HG03095 (cell line): ENCODE results near the gene DNAJC5G.
"Not testable (repeated sequence)": the region's sequence is repeated elsewhere in the genome, so short reads cannot be mapped to it uniquely, and the experiment has no call there.

Experiments used
- ATAC-seq: cut with Tn5 transposase; IDR thresholded peaks from one replicate; pipeline ENCODE4 v1.9.1; 2021; ENCODE audit warnings: moderate library complexity; ENCODE audit not compliant: unreplicated experiment

DNAJC5G gene

DNA sequence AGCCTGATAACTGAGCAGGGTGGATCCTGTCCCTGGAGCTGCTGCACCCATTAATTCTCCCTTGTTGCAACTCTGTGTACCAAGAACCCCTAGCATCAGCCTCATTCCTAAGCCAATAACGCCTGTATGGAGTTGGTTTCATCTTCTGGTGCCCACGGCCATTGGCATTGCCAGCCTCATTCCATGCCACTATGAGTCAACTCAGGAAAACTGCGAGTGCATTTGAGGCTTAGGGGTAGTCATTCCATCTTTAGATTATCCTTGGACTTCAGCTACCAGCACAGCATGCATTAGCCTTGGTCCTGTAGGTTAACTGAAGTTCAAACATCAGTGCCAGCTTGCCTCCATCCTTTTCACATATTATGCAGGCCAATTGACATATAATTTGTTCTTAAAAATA lies 5.6 kb downstream of the DNAJC5G start:
- ATAC-seq: no peak

DNA sequence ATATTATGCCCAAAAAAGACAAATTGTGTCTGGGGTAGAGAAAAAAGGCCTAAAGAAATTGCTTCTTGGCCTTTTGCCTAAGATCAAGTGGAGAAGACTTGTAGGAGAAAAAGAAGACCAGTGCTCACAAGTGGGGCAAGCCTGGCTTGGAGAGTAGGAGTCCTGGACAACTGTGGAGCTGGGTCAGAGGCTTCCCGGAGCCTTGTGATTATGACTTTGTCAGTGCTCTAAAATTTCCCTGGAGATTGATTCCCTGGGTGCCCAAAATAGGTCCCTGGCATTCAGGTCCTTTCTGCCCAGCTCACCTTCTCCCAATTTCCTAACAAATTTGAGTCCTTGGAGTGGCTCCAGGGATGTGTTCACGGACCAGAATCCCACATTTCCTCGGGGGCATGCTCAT lies 6.2 kb downstream of the DNAJC5G start:
- ATAC-seq: no peak

DNA sequence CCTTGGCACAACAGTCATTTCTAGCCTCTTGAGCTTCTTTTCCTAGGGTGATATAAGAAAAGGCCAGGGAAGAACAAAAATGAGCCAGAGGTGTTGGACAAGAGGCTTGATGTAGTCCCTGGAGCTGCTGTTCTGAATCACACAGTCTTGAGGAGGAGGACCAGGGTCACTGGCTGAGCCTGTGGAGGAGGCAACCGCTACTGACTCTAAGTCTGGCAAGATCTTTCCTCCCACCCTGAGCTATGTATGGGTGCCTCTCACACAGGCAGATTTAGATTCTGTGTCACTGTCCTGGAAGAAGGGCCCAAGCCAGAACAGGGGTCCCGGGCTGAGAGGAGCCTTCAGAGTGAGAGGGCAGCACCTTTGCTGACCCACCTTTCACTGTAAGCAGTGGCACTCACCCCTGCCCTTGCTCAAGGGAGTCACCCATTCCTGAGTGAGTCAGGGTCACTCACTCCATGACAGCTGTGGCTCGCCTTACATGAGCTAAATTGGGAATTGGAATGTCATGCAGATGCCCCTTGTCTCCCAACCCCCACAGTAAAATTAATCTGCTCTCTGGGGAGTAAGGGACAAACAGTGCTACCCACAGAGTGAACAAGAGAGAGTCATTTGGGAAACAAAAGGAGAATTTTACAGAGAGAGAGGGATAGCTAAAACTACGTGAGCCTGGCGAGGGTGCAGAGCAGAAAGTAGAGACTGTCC lies 6.8 kb downstream of the DNAJC5G start, which contains the start of gene TRIM54:
Gene TRIM54, plus strand, starts transcription at position 575 of the 705 bp plus-strand sequence. CDS start 303 bp downstream, outside the sequence.
- no peak for ATAC-seq

DNA sequence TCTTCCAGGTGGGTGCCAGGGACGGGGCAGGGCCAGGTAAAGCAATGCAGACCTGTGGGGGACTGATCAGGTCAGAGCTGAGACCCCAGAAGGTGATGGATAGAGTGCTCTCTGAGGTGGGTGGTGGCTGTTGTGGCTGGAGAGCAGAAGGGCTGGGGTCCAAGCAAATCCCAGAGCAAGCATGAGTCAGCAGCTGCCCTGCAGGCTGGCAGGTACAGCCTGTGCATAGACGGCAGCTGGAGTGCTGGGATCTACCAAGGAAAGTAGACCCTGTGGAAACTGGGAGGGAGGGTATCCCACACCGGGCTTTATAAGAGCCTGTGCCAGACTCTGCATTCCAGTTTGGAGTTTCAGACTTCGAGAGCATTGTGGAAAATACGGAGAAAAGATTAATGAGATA lies 7.7 kb downstream of the DNAJC5G start:
- ATAC-seq: no peak

DNA sequence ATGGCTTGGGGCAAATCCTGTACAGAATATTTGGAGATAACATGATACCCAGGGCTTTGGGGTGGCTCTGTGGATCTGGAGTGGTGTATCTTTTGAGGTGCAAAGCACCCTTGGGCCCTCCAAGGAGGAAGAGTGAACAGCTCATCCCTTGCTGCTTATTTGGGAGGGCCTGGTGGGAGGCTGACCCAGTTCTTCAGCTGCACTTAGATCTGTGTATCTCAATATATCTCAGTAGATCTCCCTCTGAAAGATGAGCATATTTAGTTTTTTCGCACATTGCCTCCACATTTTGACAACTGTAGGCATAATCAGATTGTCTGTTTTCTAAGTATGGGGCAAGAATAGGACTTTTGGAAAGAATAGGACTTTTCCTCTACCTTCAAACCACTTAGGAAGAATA lies 9.8 kb downstream of the DNAJC5G start:
- ATAC-seq: no peak

DNA sequence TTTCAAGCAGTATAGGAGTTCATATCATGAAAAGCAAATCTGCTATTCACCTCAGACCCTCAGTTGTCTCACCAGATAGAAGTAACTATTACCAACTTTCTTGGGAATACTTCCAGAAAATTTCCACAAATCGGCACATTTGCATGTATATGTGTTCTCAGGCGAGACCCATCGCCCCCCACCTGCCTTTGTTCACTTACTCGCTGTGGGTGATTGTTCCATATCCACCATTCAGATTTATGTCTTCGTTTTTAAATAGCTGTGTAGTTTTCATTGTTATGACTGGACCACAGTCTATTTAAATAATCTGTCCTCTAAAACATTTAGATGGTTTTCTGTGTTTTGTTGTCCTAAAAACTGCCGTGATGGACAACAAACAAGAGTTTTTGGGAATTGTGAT lies 10.2 kb downstream of the DNAJC5G start:
- ATAC-seq: no peak

DNA sequence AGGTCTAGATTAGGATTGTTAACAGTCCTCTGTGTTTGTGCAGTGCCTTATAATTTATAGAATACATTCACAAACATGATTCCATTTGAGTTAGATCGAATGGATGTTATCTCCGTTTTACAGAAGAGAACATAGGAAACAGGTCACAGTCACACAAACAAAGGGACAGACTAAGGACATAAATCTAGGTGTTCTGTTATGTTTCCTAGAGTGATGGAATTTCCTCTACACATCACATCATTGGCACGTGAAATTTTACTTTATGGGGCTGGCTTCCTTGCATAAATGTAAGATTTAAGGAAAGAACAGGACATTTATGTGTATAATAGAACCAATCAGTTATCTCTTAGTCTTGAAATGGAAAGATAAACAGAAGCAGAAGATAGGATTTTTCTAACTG lies 13.4 kb downstream of the DNAJC5G start:
- no peak for ATAC-seq

DNA sequence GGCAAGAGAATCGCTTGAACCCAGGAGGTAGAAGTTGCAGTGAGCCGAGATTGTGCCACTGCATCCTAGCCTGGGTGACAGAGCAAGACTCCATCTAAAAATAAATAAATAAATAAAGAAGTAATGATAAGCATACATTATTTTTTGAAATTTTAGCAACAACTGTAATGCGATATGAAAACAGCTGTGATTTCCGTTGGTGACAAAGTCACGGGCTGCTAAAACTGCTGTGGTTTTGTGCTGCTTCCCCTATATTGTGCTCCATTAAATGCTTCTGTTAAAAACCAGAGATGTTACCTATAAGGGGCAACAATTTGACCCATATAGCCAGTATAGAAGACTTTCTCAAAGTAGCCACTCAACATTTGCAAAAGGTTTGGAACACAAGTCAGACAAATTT lies 15.3 kb downstream of the DNAJC5G start:
- ATAC-seq: no peak

DNA sequence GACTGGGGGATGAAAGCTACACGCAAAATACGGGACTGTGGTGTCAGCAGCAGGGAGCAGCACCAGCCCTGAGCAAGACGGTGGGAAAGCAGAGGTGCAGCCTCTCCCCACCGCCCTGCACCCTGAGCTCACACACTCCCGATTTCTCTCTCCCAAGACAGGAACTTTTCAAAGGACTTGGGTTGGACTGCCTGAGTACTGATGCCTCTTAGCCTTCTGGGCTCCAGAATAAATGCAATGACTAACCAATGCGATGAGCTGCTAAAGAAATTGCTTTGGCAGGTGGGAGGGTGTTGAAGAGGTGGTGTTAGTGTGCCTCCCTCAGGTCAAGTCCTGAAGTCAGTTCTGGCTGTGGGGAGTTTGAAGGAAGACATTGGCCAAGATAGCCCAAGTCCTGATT lies 16.6 kb downstream of the DNAJC5G start:
- no peak for ATAC-seq

DNA sequence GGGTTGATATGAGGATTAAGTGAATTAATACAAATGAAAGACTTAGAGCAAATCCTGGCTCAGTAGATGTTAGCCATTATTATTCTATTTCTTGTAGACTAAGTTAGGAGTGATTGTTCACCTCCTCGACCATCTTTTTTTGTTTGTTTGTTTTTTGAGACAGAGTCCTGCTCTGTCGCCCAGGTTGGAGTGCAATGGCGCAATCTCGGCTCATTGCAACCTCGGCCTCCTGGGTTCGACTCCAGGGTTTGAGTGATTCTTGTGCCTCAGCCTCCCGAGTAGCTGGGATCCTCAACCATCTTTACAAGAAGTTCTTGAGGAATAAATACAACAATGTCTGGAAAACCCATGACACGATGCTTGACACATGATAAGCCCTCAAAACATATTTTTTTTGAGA lies 19.7 kb downstream of the DNAJC5G start:
- no peak for ATAC-seq

DNA sequence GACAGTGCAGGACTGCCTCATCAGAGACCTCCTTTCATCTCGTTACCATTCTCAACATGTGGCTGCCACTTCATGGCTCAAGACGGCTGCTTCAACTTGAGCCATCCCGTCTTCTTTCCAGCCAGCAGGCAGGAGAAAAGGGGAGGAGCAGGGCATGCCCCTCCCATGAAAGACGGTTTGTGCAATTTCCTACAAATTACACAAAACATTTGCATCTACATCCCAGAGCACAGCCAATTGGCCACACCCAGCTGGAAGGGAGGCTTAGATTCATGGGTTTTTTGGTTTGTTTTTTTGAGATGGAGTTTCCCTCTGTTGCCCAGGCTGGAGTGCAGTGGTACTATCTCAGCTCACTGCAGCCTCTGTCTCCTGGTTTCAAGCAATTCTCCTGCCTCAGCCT lies 21.2 kb downstream of the DNAJC5G start:
- no peak for ATAC-seq

DNA sequence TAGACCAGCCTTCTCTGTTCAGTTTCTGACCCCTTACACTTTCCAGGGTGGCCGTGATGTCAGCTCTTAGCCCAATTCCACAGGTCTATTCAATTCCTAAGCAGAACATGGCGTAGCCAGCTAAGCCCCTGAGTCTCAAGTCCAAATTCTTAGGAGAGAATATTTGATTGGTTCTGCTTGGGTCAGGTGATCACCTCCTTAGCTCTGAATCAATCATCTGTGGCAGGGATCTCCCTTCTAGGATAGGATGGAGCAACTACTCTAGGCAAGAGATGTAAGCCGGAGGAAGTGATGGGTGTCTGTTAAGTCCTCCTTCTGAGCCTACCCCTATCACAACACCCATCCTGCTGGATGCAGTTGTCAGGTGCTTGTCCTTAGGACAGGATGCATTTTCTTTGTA lies 22.0 kb downstream of the DNAJC5G start:
- no peak for ATAC-seq

DNA sequence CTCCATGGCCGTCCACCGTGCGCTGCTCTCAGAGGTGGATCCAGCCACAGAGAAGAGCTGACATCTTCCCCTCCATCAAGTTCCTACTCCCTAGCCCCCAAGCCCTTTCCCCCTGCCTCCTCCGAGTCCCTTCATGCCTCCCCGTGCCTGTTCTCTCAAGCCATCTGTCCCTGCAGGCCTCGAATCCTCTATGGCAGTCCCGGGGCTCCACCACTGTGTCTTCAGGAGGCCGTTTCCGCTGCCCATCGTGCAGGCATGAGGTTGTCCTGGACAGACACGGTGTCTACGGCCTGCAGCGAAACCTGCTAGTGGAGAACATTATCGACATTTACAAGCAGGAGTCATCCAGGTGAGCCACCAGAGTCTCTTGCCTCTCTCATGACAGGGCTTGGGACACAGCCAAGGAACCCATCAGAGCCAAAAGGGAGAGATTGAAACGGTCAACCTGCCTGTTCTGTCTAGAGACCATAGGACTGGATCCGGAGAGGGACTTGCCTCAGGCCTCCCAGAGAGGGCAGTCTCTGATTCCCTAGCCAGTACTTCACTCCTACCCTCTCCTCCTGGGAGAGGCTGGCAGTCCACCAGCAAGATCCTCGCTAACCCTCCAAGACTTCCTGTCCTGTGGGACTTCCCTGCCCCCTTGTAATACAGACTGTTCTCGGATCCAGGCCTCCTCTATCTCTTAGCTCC lies 23.3 kb downstream of the DNAJC5G start:
- no peak for ATAC-seq

DNA sequence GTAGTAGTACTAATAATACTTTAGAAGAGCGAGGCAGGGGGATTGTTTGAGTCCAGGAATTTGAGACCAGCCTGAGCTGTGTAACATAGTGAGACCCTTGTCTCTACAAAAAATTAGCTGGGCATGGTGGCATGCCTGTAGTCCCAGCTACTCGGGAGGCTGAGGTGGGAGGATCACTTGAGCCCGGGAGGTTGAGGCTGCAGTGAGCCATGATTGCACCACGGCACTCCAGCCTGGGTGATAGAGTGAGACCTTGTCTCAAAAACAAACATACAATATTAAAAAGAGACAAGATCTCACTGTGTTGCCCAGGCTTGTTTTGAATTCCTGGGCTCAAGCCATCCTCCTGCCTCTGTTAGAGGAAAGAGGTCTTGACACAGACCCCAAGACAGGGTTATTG lies 25.4 kb downstream of the DNAJC5G start:
- not testable (repeated sequence) for ATAC-seq

DNA sequence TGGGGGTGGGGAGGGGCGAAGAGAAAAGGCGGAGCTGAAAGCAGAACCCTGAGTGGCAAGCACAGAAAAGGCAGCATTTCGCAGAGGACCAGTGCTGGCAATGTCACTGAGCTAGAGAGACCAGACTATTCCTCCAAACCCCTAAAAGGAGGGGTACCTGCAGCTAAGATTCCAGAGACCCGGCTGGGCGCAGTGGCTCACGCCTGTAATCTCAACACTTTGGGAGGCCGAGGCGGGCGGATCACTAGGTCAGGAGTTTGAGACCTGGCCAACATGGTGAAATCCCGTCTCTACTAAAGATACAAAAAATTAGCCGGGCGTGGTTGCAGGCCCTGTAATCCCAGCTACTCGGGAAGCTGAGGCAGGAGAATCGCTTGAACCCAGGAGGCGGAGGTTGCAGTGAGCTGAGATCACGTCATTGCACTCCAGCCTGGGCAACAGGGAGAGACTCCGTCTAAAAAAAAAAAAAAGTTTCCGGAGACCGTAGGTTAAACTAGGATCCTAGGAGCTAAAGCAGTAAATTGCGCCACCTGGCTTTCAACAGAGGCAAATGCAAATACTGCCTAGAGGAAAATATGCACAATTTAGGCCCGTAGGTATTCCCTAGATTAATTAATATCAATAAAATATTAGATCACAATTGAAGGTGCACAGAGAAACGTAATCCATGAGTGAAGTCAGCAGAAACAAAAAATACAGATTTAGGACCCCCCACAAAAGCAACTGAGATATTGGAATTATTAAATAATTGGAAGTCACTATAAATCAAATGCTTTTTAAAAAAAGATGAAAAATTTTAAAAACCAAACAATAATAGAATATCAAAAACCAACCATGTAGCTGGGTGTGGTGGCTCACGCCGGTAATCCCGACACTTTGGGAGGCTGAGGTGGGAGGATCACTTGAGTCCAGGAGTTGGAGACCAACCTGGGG lies 28.1 kb downstream of the DNAJC5G start:
- ATAC-seq: no peak

DNA sequence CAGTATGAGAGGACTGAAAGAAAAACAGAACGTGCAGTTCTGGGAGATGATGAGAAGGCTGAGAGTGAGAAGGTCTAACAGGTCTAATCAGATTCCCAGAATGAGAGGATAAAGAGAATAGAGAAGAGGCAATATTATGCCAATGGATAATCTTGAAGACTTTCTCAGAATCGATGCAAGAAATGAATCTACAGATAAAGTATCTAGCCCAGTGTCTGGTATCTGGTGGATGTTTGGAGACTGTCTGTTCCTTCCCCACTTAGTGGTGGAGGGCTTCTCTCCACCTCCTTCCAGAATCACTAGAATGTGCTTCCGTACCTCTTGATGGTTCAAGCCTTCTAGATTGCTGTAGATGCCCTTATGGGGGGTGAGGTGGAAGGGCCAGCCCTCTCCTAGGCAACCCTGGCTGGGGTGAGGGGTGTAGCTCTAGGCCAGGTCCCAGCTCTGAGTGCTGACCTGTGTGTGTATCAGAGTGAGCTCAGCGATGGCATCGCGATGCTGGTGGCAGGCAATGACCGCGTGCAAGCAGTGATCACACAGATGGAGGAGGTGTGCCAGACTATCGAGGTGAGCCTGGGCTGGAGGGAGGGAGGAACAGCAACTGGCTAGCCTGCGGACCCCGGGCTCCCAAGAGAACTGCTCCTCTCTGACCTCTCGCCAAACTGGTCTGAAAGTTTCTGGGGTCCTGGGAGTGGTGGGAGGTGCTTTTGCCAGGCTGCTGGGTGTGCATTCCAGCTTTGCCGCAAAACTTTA lies 29.4 kb downstream of the DNAJC5G start:
- ATAC-seq: no peak

DNA sequence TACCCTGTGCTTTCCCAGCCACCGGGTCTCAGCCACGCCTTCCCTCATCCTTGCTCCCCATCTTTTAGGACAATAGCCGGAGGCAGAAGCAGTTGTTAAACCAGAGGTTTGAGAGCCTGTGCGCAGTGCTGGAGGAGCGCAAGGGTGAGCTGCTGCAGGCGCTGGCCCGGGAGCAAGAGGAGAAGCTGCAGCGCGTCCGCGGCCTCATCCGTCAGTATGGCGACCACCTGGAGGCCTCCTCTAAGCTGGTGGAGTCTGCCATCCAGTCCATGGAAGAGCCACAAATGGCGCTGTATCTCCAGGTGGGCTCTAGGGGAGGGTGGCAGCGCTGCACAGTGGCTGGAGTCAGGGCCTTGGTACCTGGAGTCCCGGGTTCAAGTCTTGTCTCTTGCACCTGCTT lies 30.3 kb downstream of the DNAJC5G start:
- ATAC-seq: no peak

DNA sequence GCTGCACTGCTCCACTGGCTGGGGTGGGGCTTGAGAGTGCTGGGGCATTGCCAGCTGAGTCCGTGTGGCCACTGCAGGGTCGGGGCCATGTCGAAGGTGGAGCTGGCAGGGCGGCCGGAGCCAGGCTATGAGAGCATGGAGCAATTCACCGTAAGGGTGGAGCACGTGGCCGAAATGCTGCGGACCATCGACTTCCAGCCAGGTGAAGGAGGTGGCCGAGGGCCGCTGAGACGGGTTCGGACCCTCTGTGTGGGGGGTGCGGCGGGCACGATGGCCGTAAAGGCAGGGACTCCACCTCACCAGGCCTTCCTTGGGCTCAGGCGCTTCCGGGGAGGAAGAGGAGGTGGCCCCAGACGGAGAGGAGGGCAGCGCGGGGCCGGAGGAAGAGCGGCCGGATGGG lies 30.9 kb downstream of the DNAJC5G start:
- no peak for ATAC-seq

DNA sequence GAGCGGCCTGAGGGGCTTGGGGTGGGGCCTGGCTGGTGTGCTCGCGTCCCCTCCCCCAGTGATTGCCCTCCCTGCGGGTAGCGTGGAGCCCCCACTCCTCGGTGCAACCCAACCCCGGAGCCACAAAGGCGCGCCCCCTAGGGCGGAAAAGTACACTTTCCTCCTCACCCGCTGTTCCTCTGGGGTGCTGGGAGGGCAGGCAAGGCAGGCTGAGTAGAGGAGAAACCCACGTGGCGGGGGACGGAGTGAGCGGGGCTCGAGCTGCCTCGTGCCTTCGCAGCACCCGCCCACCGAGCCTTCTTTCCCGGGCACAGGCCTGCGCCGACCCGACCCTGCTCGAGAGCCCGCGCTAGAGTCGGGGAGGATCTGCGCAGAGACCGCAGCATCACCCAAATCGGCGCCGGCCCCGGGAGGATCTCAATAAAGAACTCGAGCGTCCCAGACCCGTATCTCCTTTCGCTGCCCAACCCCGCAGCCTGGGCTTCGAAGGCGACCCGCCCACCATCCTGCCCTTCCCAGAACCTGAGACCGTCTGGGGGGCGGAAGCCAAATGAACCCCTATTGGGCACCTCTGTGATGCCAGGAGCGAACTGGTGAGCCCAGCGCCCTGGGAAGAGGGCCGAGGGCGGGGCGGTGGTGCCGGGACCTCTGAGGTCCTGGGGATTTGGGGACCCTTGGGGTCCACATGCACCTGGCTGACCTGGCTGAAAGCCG lies 31.5 kb downstream of the DNAJC5G start:
- no peak for ATAC-seq

DNA sequence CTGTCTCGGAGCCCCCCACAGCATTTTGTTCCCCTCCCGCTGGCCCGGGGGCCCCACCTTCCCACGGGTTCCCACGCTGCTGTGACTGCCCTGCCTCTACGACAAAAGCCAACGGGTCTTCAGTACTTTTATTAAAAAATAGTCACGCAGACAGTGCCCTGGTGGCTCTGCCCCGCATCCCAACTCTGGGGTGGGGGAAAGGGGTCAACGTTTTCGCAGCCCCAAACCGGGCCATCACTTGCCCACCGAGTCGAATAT lies 32.0 kb downstream of the DNAJC5G start:
- ATAC-seq: no peak
